ENCODE measurements around the gene ADI1. TPM values are rescaled to one million over a fixed set of nuclear protein-coding genes. Genes with fewer than 3 reads are reported as not detected.

Gene ADI1
- total and polyA plus RNA-seq, 10 of the 15 experiments (the other 5 are each of a cell fraction or from before 2014, with no cell fraction given): 4.4 to 78.7 (median 17.2) TPM

- Histone ChIP-seq H3K4me3 (no peak overlapping the region), H3K9ac (ENCODE audit: control insufficient read depth, insufficient read depth, low read length) (no peak overlapping the region), H4K20me1 (ENCODE audit: control insufficient read depth, insufficient read depth) (no peaks in the 10 kb centered on the region), H2AFZ (ENCODE audit: control insufficient read depth, low read depth, low read length) (no peak overlapping the region), H3K4me2 (ENCODE audit: control insufficient read depth, insufficient read depth) (no peak overlapping the region), H3K27ac (ENCODE audit: control insufficient read depth, insufficient read depth) (no peak overlapping the region), H3K79me2 (ENCODE audit: control insufficient read depth, insufficient read depth, low read length) (no peaks in the 10 kb centered on the region), H3K9me3 (replicated peaks; ENCODE audit: control insufficient read depth, insufficient read depth, low read length) (no peaks in the 10 kb centered on the region), H3K36me3 (ENCODE audit: control insufficient read depth in 2 of 2, insufficient read depth in 2 of 2, low read length in 1 of 2) (peaks cover 3 to 4% of the 10 kb centered on the region in 2 experiments; a peak in 2 of 4 replicates), H3K4me1 (ENCODE audit: control insufficient read depth, insufficient read depth, low read length) (peaks cover 12% of the 10 kb centered on the region), H3K27me3 (replicated peaks in 1 of 2; ENCODE audit: control insufficient read depth in 2 of 2, insufficient read depth in 2 of 2, low read length in 1 of 2) (no peaks in the 10 kb centered on the region)
- no TSS peak for BruUV-seq (replicated peaks)
- CTCF ChIA-PET: interaction anchor here (0.8 to 3.6 kb wide), 15 partner anchors 10 to 189 kb away, joined by 3 to 44 read pairs (median 6); partner anchors contain the start of genes COLEC11 and EIPR1
- SMC1A ChIA-PET (ENCODE audit: uncharacterized antibody, unreplicated experiment): interaction anchor here (0.8 to 4.0 kb wide), 5 partner anchors 19 to 619 kb away, joined by 3 to 28 read pairs (median 4); no protein-coding TSS in a partner anchor
- in situ Hi-C loops (cut with MboI): loop anchor here (25.0 kb wide), 1 partner anchor 1351 kb away; no protein-coding TSS in a partner anchor
- POLR2A ChIA-PET: interaction anchor here (1.4 kb wide), 1 partner anchor 55 kb away, joined by 3 read pairs; no protein-coding TSS in a partner anchor
- intact Hi-C loops (cut with micrococcal nuclease; ENCODE audit: unreplicated experiment): no loop called here
- FAIRE-seq (no peak), DNase-seq (ENCODE audit: low read depth, low spot score) (no peak), ATAC-seq (no peak)
- 95% methylated on average over 25 of the region's 25 CpGs for WGBS (ENCODE audit: insufficient coverage, insufficient replicate concordance, low lambda C conversion rate, missing lambda C conversion rate)
- RAD21 ChIA-PET (ENCODE audit: unreplicated experiment): interaction anchor here (0.5 to 2.5 kb wide), 3 partner anchors 40 to 192 kb away, joined by 3 to 21 read pairs (median 4); no protein-coding TSS in a partner anchor
- TF ChIP-seq CTCF (IDR thresholded peaks at IDR 0.05 in 2 of 3, conservative IDR thresholded peaks at IDR 0.05 in 1 of 3; ENCODE audit: control insufficient read depth in 2 of 3, extremely low read depth in 1 of 3, insufficient read depth in 1 of 3, low read depth in 3 of 3, low read length in 3 of 3) (no peak), RB1 (IDR thresholded peaks at IDR 0.05; ENCODE audit: borderline replicate concordance) (no peak), NBN (IDR thresholded peaks at IDR 0.05) (no peak), ETV6 (conservative IDR thresholded peaks at IDR 0.05 in 1 of 2, IDR thresholded peaks at IDR 0.05 in 1 of 2; ENCODE audit: borderline replicate concordance in 1 of 2, low read depth in 1 of 2) (no peak), NR2C2 (IDR thresholded peaks at IDR 0.05; ENCODE audit: borderline replicate concordance, control insufficient read depth, insufficient read length, low read depth) (no peak), CBX3 (IDR thresholded peaks at IDR 0.05; ENCODE audit: borderline replicate concordance, low read depth) (no peak), PKNOX1 (IDR thresholded peaks at IDR 0.05) (no peak)
- TF ChIP-seq, protein P1, sequence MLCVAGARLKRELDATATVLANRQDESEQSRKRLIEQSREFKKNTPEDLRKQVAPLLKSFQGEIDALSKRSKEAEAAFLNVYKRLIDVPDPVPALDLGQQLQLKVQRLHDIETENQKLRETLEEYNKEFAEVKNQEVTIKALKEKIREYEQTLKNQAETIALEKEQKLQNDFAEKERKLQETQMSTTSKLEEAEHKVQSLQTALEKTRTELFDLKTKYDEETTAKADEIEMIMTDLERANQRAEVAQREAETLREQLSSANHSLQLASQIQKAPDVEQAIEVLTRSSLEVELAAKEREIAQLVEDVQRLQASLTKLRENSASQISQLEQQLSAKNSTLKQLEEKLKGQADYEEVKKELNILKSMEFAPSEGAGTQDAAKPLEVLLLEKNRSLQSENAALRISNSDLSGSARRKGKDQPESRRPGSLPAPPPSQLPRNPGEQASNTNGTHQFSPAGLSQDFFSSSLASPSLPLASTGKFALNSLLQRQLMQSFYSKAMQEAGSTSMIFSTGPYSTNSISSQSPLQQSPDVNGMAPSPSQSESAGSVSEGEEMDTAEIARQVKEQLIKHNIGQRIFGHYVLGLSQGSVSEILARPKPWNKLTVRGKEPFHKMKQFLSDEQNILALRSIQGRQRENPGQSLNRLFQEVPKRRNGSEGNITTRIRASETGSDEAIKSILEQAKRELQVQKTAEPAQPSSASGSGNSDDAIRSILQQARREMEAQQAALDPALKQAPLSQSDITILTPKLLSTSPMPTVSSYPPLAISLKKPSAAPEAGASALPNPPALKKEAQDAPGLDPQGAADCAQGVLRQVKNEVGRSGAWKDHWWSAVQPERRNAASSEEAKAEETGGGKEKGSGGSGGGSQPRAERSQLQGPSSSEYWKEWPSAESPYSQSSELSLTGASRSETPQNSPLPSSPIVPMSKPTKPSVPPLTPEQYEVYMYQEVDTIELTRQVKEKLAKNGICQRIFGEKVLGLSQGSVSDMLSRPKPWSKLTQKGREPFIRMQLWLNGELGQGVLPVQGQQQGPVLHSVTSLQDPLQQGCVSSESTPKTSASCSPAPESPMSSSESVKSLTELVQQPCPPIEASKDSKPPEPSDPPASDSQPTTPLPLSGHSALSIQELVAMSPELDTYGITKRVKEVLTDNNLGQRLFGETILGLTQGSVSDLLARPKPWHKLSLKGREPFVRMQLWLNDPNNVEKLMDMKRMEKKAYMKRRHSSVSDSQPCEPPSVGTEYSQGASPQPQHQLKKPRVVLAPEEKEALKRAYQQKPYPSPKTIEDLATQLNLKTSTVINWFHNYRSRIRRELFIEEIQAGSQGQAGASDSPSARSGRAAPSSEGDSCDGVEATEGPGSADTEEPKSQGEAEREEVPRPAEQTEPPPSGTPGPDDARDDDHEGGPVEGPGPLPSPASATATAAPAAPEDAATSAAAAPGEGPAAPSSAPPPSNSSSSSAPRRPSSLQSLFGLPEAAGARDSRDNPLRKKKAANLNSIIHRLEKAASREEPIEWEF (IDR thresholded peaks at IDR 0.05; ENCODE audit: insufficient replicate concordance, low read depth, low read length): no peak
- TF ChIP-seq, protein P2, sequence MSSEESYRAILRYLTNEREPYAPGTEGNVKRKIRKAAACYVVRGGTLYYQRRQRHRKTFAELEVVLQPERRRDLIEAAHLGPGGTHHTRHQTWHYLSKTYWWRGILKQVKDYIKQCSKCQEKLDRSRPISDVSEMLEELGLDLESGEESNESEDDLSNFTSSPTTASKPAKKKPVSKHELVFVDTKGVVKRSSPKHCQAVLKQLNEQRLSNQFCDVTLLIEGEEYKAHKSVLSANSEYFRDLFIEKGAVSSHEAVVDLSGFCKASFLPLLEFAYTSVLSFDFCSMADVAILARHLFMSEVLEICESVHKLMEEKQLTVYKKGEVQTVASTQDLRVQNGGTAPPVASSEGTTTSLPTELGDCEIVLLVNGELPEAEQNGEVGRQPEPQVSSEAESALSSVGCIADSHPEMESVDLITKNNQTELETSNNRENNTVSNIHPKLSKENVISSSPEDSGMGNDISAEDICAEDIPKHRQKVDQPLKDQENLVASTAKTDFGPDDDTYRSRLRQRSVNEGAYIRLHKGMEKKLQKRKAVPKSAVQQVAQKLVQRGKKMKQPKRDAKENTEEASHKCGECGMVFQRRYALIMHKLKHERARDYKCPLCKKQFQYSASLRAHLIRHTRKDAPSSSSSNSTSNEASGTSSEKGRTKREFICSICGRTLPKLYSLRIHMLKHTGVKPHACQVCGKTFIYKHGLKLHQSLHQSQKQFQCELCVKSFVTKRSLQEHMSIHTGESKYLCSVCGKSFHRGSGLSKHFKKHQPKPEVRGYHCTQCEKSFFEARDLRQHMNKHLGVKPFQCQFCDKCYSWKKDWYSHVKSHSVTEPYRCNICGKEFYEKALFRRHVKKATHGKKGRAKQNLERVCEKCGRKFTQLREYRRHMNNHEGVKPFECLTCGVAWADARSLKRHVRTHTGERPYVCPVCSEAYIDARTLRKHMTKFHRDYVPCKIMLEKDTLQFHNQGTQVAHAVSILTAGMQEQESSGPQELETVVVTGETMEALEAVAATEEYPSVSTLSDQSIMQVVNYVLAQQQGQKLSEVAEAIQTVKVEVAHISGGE (CRISPR knock-in tag; IDR thresholded peaks at IDR 0.05): no peak
Measured at GRCh38 chr2:3463186-3463835, 56.0 kb downstream of the ADI1 start.
